ENCODE measurements around the gene ASIC2. TPM values are rescaled to one million over a fixed set of nuclear protein-coding genes. Genes with fewer than 3 reads are reported as not detected.

Gene ASIC2
- total RNA-seq, 1 donor from 2014 or later: not detected

GRCh38 chr17:33291248-33292200, 1.6 kb downstream of the ASIC2 start:
- H3K27ac ChIP-seq: no peak overlapping the region
- no peaks in the 10 kb centered on the region for H3K9me3 ChIP-seq
- TF ChIP-seq POLR2AphosphoS5 (IDR thresholded peaks at IDR 0.05; ENCODE audit: insufficient read depth in 1 of 2, low read depth in 1 of 2): no peak
- TF ChIP-seq CTCF (IDR thresholded peaks at IDR 0.05): no peak
- no peak for TF ChIP-seq POLR2A (IDR thresholded peaks at IDR 0.05)
- H3K4me1 ChIP-seq: peaks cover 21% of the 10 kb centered on the region
- DNase-seq (ENCODE audit: extremely low spot score in 2 of 2): no peak
- intact Hi-C loops (cut with DNase I): no loop called here
- no peaks in the 10 kb centered on the region for H3K36me3 ChIP-seq
- H3K4me3 ChIP-seq: peak overlapping the region; percentile 34 to 36
- peaks cover 7% of the 10 kb centered on the region for H3K27me3 ChIP-seq

GRCh38 chr17:33290253-33290652, 2.8 kb downstream of the ASIC2 start:
- no peak overlapping the region for H3K4me3 ChIP-seq
- peaks cover 7% of the 10 kb centered on the region for H3K27me3 ChIP-seq
- no peak overlapping the region for H3K27ac ChIP-seq
- H3K4me1 ChIP-seq: peaks cover 21% of the 10 kb centered on the region
- H3K9me3 ChIP-seq: no peaks in the 10 kb centered on the region
- DNase-seq (ENCODE audit: extremely low spot score in 2 of 2): no peak
- TF ChIP-seq POLR2A (IDR thresholded peaks at IDR 0.05) (no peak), POLR2AphosphoS5 (IDR thresholded peaks at IDR 0.05; ENCODE audit: insufficient read depth in 1 of 2, low read depth in 1 of 2) (no peak), CTCF (IDR thresholded peaks at IDR 0.05) (no peak)
- no peaks in the 10 kb centered on the region for H3K36me3 ChIP-seq
- intact Hi-C loops (cut with DNase I): no loop called here

- H3K36me3 ChIP-seq: no peaks in the 10 kb centered on the region
- no peak overlapping the region for H3K27ac ChIP-seq
- no peak overlapping the region for H3K4me3 ChIP-seq
- TF ChIP-seq POLR2A (IDR thresholded peaks at IDR 0.05) (no peak), CTCF (IDR thresholded peaks at IDR 0.05) (no peak), POLR2AphosphoS5 (IDR thresholded peaks at IDR 0.05; ENCODE audit: insufficient read depth in 1 of 2, low read depth in 1 of 2) (no peak)
- intact Hi-C loops (cut with DNase I): no loop called here
- peaks cover 7% of the 10 kb centered on the region for H3K27me3 ChIP-seq
- no peak for DNase-seq (ENCODE audit: extremely low spot score in 2 of 2)
- no peaks in the 10 kb centered on the region for H3K9me3 ChIP-seq
- H3K4me1 ChIP-seq: peaks cover 30% of the 10 kb centered on the region
Measured at GRCh38 chr17:33288954-33289353, 4.1 kb downstream of the ASIC2 start.

GRCh38 chr17:33287096-33287725, 5.9 kb downstream of the ASIC2 start:
- no peak for DNase-seq (ENCODE audit: extremely low spot score in 2 of 2)
- H3K36me3 ChIP-seq: no peaks in the 10 kb centered on the region
- no peak overlapping the region for H3K27ac ChIP-seq
- intact Hi-C loops (cut with DNase I): no loop called here
- H3K27me3 ChIP-seq: no peaks in the 10 kb centered on the region
- H3K9me3 ChIP-seq: no peaks in the 10 kb centered on the region
- TF ChIP-seq POLR2AphosphoS5 (IDR thresholded peaks at IDR 0.05; ENCODE audit: insufficient read depth in 1 of 2, low read depth in 1 of 2) (no peak), CTCF (IDR thresholded peaks at IDR 0.05) (no peak), POLR2A (IDR thresholded peaks at IDR 0.05) (no peak)
- H3K4me1 ChIP-seq: peaks cover 21% of the 10 kb centered on the region
- H3K4me3 ChIP-seq: no peak overlapping the region

Data from vagina (tissue), 2 donors.